Measurements from ENCODE around the gene TCEAL8. TPM values are rescaled to one million over a fixed set of nuclear protein-coding genes. Genes with fewer than 3 reads are reported as not detected.
A peak's percentile ranks its signal among the peaks of the same experiment; 100 is the strongest.
"Not testable (repeated sequence)": the region's sequence is repeated elsewhere in the genome, so short reads cannot be mapped to it uniquely, and the experiment has no call there.

TCEAL8 gene
- total and polyA plus RNA-seq, 9 donors: 100 to 145 (median 106) TPM

DNA sequence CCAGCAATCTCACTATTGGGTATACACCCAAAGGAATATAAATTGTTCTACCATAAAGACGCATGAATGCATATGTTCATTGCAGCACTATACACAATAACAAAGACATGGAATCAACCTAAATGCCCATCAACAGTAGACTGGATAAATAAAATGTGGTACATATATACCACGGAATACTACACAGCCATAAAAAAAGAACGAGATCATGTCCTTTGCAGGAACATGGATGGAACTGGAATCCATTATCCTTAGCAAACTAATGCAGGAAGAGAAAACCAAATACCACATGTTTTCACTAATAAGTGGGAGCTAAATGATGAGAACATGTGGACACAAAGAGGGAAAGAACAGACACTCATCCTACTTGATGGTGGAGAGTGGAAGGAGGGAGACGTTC is 29.0 kb downstream of the TCEAL8 start:
- not testable (repeated sequence) for DNase-seq; H3K9me3 ChIP-seq (replicated peaks; ENCODE audit: control insufficient read depth, low read depth, low read length); H3K4me3 ChIP-seq (ENCODE audit: low read length); H3K36me3 ChIP-seq (ENCODE audit: control insufficient read depth, insufficient read depth, low read length); H3K27me3 ChIP-seq (ENCODE audit: control insufficient read depth, insufficient read depth, low read length); H3K4me1 ChIP-seq (ENCODE audit: control insufficient read depth, insufficient read depth, low read length); H3K27ac ChIP-seq (ENCODE audit: low read length)
- no CpG with 5 or more reads among the region's 4 CpGs for WGBS (ENCODE audit: insufficient coverage)

DNA sequence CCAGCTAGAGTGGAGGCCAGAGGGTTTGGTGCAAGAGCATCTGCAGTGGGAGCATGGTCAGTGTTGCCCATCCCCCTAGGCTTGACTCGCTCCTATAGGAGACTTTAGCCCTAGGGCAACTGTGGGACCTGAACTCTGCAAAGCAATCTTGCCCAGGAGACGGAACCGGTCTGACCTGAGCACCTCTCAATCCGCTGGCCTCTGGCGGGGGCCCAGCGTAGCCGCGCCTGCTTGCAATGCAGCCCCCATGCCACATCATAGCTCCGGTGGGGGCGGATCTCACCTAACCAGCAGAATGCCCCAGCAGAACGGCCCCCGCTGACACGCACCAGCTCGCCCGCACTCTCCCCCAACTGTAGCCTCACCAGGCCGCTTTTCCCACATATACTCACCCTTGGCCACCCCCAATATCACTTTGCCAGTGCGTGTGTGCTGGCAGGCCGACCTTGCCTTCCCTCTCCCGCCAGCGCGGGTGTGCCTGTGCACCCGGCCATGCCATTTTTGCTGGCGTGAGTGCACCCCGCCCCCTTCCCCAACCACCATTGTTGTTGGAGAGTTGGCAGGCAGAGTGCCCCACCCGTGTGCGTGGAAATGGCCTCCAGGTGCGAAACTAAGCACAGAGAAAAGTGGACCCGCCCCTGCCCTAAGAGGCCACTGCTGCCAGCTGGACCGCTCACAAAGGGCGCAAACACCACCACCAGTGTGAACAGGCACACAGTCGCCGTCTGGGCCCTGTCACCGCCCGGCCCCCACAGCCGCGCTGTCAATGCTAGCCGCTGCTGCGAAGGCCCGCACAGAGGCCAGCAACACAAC is 34.2 kb downstream of the TCEAL8 start:
- no peak for DNase-seq
- 60% methylated on average over 37 of the region's 39 CpGs for WGBS (ENCODE audit: insufficient coverage)
- Histone ChIP-seq H3K27ac (ENCODE audit: low read length) (no peak overlapping the region), H3K36me3 (ENCODE audit: control insufficient read depth, insufficient read depth, low read length) (no peaks in the 10 kb centered on the region), H3K9me3 (replicated peaks; ENCODE audit: control insufficient read depth, low read depth, low read length) (no peaks in the 10 kb centered on the region), H3K4me3 (ENCODE audit: low read length) (no peak overlapping the region), H3K4me1 (ENCODE audit: control insufficient read depth, insufficient read depth, low read length) (no peaks in the 10 kb centered on the region), H3K27me3 (ENCODE audit: control insufficient read depth, insufficient read depth, low read length) (peaks cover 20% of the 10 kb centered on the region)

DNA sequence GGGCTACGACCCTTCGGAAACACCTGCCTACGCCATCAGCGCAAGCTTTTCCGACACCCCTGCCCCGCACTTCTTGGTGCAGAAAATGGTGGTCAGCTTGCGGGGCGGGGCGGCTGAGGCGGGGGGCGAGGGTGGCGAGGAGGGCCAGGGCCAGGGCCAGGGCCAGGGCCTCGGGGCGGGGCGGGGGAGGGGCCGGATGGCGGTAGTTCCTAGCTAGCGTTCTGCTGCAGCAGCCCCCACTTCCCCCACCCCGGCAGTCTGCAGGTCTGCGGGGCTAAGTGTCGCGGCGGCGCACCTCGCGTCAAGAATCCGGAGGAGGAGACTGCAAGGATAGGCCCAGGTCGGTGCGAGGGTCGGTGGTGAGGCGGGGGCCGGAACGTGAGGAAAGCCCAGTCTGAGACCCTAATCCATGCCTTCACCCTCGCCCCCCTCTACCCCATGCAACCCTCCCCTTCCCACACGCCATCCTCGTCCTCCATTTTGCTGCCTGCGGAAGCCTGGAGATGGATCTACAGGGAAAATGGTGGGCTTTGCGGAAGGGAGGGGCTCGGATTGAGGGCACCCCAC is 39.4 kb downstream of the TCEAL8 start:
- no peaks in the 10 kb centered on the region for H3K4me1 ChIP-seq (ENCODE audit: control insufficient read depth, insufficient read depth, low read length)
- H3K4me3 ChIP-seq (ENCODE audit: low read length): peak overlapping the region; percentile 75
- peaks cover 16% of the 10 kb centered on the region for H3K27me3 ChIP-seq (ENCODE audit: control insufficient read depth, insufficient read depth, low read length)
- WGBS (ENCODE audit: insufficient coverage): 54% methylated on average over 15 of the region's 39 CpGs
- H3K9me3 ChIP-seq (replicated peaks; ENCODE audit: control insufficient read depth, low read depth, low read length): no peaks in the 10 kb centered on the region
- peak overlapping the region; percentile 74 for H3K27ac ChIP-seq (ENCODE audit: low read length)
- peak; percentile 48 for DNase-seq
- no peaks in the 10 kb centered on the region for H3K36me3 ChIP-seq (ENCODE audit: control insufficient read depth, insufficient read depth, low read length)

DNA sequence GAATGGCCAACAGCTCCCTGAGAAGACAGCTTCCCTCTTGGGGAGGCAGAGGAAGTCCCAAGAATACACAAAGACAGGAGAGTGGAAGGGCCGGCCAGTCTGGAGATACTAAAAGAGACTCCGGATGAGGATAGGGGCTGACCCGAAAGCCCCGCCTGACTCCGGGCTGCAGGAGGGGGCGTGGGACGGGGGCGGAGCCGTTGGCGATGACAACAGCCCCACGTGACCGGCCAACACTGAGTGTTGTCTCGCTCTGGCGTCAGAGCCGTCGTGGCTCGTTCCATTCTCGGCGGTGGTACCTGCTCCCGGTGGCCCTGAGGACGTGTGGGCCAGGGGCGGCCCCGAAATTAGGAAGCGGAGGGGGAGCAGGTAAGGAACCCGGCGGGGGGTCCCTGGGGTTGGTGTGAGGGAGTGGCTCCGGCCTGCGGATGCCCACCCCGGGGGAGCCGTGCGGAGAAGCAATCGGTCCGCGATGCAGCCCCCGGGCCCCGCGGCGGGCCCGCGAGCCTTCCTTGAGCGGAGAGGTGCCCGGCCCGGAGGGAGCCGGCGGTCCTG is 40.0 kb downstream of the TCEAL8 start, which contains the start of gene BEX4:
BEX4 (plus strand) TSS at position 239 of the 555 bp plus-strand sequence. CDS start 1,046 bp downstream, outside the sequence.
- WGBS (ENCODE audit: insufficient coverage): 28% methylated on average over 32 of the region's 45 CpGs
- Histone ChIP-seq H3K36me3 (ENCODE audit: control insufficient read depth, insufficient read depth, low read length) (no peaks in the 10 kb centered on the region), H3K4me1 (ENCODE audit: control insufficient read depth, insufficient read depth, low read length) (no peaks in the 10 kb centered on the region), H3K9me3 (replicated peaks; ENCODE audit: control insufficient read depth, low read depth, low read length) (no peaks in the 10 kb centered on the region), H3K27ac (ENCODE audit: low read length) (peak within 1 kb of the TSS; percentile 74), H3K4me3 (ENCODE audit: low read length) (peak within 1 kb of the TSS; percentile 75), H3K27me3 (ENCODE audit: control insufficient read depth, insufficient read depth, low read length) (peaks cover 11% of the 10 kb centered on the region)
- peak; percentile 90 for DNase-seq

DNA sequence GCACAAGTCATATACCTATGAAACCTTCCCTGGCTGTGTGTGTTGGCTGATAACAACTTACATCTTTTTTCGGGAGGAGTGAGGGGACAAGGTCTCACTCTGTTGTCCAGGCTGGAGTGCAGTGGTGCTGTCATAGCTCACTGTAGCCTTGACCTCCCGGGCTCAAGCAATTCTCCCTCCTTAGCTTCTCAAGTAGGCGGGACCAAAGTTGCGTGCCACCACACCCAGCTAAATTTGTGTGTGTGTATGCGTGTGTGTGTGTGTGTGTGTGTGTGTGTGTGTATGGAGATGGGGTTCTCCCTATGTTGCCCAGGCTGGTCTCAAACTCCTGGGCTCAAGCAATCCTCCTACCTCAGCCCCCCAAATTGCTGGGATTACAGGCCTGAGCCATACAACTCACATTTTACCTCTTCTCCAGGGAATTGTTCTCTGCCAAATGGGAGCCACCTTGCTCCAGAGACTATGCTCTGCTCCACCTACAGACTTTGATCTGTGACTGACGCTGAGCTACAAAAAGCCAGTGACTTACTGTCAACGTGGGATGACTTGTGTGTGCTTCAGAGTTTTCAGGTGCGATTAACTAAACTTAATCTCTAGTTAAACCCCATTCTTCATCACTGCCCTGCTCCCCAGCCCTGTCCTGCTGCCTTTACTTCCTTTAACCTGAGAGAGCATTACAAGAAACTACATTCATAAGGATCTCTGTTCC is 42.1 kb downstream of the TCEAL8 start:
- WGBS (ENCODE audit: insufficient coverage): 50% methylated on average over 2 of the region's 8 CpGs
- Histone ChIP-seq H3K9me3 (replicated peaks; ENCODE audit: control insufficient read depth, low read depth, low read length) (no peaks in the 10 kb centered on the region), H3K27me3 (ENCODE audit: control insufficient read depth, insufficient read depth, low read length) (peaks cover 10% of the 10 kb centered on the region), H3K4me1 (ENCODE audit: control insufficient read depth, insufficient read depth, low read length) (no peaks in the 10 kb centered on the region), H3K36me3 (ENCODE audit: control insufficient read depth, insufficient read depth, low read length) (no peaks in the 10 kb centered on the region), H3K4me3 (ENCODE audit: low read length) (no peak overlapping the region), H3K27ac (ENCODE audit: low read length) (no peak overlapping the region)
- no peak for DNase-seq

DNA sequence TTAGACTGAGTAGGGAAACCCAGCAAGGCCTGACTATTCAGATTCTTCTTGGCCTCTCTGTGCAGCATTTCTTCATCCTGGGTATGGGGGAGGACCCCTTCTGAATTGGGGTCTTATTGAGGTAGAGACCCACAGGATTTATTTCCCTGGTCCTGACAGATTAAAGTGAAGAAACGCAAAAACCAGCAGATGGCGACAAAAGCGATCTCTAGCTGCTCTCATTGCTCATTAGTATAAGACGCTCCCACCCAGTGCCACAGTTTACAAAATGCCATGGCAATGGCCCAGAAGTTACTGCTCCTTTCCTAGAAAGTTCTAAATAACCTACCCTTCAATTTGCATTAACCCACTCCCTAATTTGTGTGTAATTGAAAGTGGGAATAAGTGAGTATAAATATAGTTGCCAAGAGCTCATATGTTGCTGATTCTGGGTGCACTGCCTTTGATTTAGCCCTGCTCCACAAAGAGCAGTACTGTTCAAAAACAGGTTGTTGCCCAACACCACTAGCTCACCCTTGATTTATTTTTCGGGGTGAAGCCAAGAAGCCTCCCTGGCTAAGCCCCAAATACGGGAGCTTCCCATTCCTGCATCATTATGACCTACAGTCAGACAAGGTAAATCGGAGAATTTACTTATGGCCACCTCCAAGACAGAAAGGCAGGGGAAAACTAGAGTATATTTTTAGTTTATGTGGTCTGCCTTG is 43.8 kb downstream of the TCEAL8 start:
- Histone ChIP-seq H3K36me3 (ENCODE audit: control insufficient read depth, insufficient read depth, low read length) (no peaks in the 10 kb centered on the region), H3K4me3 (ENCODE audit: low read length) (no peak overlapping the region), H3K4me1 (ENCODE audit: control insufficient read depth, insufficient read depth, low read length) (no peaks in the 10 kb centered on the region), H3K27ac (ENCODE audit: low read length) (no peak overlapping the region), H3K9me3 (replicated peaks; ENCODE audit: control insufficient read depth, low read depth, low read length) (no peaks in the 10 kb centered on the region), H3K27me3 (ENCODE audit: control insufficient read depth, insufficient read depth, low read length) (peaks cover 16% of the 10 kb centered on the region)
- WGBS (ENCODE audit: insufficient coverage): no CpG with 5 or more reads among the region's 7 CpGs
- DNase-seq: peak; percentile 67

DNA sequence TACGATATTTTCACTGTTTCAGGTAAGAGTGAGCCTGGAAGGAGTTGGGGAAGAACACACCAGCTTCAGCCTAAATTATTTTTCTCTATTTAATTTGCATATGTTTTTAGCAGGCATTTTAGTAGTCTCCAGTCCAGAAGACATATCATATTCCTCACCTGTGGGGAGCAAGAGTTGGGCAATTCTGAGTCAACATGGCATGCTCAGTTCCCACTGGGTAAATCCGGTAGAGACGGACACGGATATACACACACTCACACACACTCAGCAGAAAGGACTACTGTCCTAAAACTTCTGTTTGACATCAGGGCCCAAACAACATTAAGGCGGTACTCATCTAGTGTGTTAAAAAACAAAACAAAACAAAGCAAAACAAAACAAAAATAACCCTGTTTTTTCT is 44.9 kb downstream of the TCEAL8 start:
- 88% methylated on average over 4 of the region's 5 CpGs for WGBS (ENCODE audit: insufficient coverage)
- DNase-seq: no peak

More for the DNA sequence above, 44.9 kb downstream of the TCEAL8 start:
- Histone ChIP-seq H3K4me1 (ENCODE audit: control insufficient read depth, insufficient read depth, low read length) (no peaks in the 10 kb centered on the region), H3K36me3 (ENCODE audit: control insufficient read depth, insufficient read depth, low read length) (no peaks in the 10 kb centered on the region), H3K9me3 (replicated peaks; ENCODE audit: control insufficient read depth, low read depth, low read length) (no peaks in the 10 kb centered on the region), H3K27me3 (ENCODE audit: control insufficient read depth, insufficient read depth, low read length) (peaks cover 13% of the 10 kb centered on the region), H3K27ac (ENCODE audit: low read length) (no peak overlapping the region), H3K4me3 (ENCODE audit: low read length) (no peak overlapping the region)

Other genes with a start within 250 kb of the TCEAL8 start
- 0.49 TPM for gene BEX1, start 191.0 kb downstream of the TCEAL8 start, total RNA-seq
- 1 to 10 TPM in 7 of 8 donors, under 1 TPM in 1; 0.74 to 3.0 (median 2.0) TPM for gene BEX1, start 191.0 kb downstream of the TCEAL8 start, polyA plus RNA-seq (ENCODE audit: insufficient read depth in 1 of 8, insufficient read length in 8 of 8, low replicate concordance in 1 of 8)
- gene NXF3, start 162.0 kb downstream of the TCEAL8 start, total RNA-seq: not detected
- gene NXF3, start 162.0 kb downstream of the TCEAL8 start, polyA plus RNA-seq (ENCODE audit: insufficient read depth in 1 of 8, insufficient read length in 8 of 8, low replicate concordance in 1 of 8): under 1 TPM in 2 of 8 donors, not detected in 6; 0.08 to 0.39 TPM
- 26.5 TPM for gene BEX4, start 40.0 kb downstream of the TCEAL8 start, total RNA-seq
- gene BEX4, start 40.0 kb downstream of the TCEAL8 start, polyA plus RNA-seq (ENCODE audit: insufficient read depth in 1 of 8, insufficient read length in 8 of 8, low replicate concordance in 1 of 8): 10 to 100 TPM; 32.1 to 56.0 (median 41.7) TPM
- gene TCEAL5, start 21.6 kb upstream of the TCEAL8 start, total RNA-seq: 2.9 TPM
- 10 to 100 TPM in 1 of 8 donors, 1 to 10 TPM in 7; 4.6 to 12.6 (median 6.7) TPM for gene TCEAL5, start 21.6 kb upstream of the TCEAL8 start, polyA plus RNA-seq (ENCODE audit: insufficient read depth in 1 of 8, insufficient read length in 8 of 8, low replicate concordance in 1 of 8)
- 35.5 TPM for gene BEX2, start 55.8 kb upstream of the TCEAL8 start, total RNA-seq
- gene BEX2, start 55.8 kb upstream of the TCEAL8 start, polyA plus RNA-seq (ENCODE audit: insufficient read depth in 1 of 8, insufficient read length in 8 of 8, low replicate concordance in 1 of 8): 10 to 100 TPM; 26.6 to 45.8 (median 37.7) TPM
- 155 TPM for gene TCEAL7, start 75.1 kb upstream of the TCEAL8 start, total RNA-seq
- 100 to 1,000 TPM; 184 to 391 (median 272) TPM for gene TCEAL7, start 75.1 kb upstream of the TCEAL8 start, polyA plus RNA-seq (ENCODE audit: insufficient read depth in 1 of 8, insufficient read length in 8 of 8, low replicate concordance in 1 of 8)
- gene TCEAL9, start 101.4 kb upstream of the TCEAL8 start, total RNA-seq: 96.2 TPM
- gene TCEAL9, start 101.4 kb upstream of the TCEAL8 start, polyA plus RNA-seq (ENCODE audit: insufficient read depth in 1 of 8, insufficient read length in 8 of 8, low replicate concordance in 1 of 8): 100 to 1,000 TPM; 147 to 214 (median 160) TPM
- gene BEX3, start 121.4 kb upstream of the TCEAL8 start, total RNA-seq: 158 TPM
- 100 to 1,000 TPM; 137 to 212 (median 174) TPM for gene BEX3, start 121.4 kb upstream of the TCEAL8 start, polyA plus RNA-seq (ENCODE audit: insufficient read depth in 1 of 8, insufficient read length in 8 of 8, low replicate concordance in 1 of 8)

All from muscle of leg (tissue), 11 donors.